Peyer's patch (tissue), 4 donors: ENCODE measurements around the gene TOGARAM2.

Experiments used
- POLR2A ChIP-seq, 2 donors: fragments of 450-650 bp; IDR thresholded peaks; one replicate each; pipeline ENCODE4 v1.5.1; 2017; ENCODE audit warnings: antibody characterized with exemption in 2 of 2, mild to moderate bottlenecking in 2 of 2, moderate library complexity in 2 of 2
- TF ChIP-seq, protein P1 (sequence below), 6 experiments: fragments of 450-650 bp in 4 of 6; fragments of 200-600 bp in 2 of 6; sonication (generic) in 1 of 6; IDR thresholded peaks; one replicate each; pipeline ENCODE4 v1.5.1; 2017 to 2019; ENCODE audit warnings: antibody characterized with exemption in 6 of 6, mild to moderate bottlenecking in 3 of 6, moderate library complexity in 1 of 6

DNA sequence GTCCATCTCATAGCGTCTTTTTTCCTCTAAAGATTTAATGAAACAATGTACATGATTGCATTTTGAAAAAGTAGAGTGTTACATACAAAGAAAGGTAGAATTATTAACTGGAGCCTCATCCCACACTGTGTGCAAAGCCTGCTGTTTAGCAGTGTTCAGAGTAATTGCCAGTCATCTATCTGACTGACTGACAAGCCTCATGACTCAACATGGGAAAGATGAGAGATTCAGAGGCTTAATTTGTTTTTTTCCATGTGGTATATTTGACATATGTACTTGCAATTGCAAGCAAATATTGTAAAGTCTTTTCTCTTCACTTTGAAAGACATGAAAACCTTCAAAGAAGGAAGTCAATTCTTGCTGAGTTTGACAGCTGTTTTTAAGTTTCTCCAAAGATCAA lies 78.5 kb downstream of the TOGARAM2 start:
- TF ChIP-seq, protein P1, sequence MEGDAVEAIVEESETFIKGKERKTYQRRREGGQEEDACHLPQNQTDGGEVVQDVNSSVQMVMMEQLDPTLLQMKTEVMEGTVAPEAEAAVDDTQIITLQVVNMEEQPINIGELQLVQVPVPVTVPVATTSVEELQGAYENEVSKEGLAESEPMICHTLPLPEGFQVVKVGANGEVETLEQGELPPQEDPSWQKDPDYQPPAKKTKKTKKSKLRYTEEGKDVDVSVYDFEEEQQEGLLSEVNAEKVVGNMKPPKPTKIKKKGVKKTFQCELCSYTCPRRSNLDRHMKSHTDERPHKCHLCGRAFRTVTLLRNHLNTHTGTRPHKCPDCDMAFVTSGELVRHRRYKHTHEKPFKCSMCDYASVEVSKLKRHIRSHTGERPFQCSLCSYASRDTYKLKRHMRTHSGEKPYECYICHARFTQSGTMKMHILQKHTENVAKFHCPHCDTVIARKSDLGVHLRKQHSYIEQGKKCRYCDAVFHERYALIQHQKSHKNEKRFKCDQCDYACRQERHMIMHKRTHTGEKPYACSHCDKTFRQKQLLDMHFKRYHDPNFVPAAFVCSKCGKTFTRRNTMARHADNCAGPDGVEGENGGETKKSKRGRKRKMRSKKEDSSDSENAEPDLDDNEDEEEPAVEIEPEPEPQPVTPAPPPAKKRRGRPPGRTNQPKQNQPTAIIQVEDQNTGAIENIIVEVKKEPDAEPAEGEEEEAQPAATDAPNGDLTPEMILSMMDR (IDR thresholded peaks at IDR 0.05): no peak
- TF ChIP-seq POLR2A (IDR thresholded peaks at IDR 0.05): no peak
